ENCODE results near the gene PPP1R3F.

DNA sequence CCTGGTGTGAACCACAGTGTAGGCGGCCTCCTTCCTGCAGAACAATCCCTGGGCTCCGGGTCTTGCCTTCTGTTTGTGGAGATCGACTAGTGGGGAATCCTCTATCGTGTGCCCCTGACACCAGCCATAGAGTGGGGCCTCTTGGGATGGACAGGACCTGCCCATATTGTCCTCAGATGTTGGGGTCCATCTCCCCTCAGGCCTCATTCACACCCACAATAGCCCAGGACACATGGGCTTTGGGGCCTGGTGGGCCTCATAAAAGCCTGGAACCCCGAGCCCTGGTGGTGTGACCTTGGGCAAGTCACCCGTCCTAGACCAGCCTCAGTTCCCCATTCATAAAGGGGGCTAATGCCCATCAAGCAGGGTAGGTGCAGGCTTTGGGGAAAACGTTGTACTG, 20.6 kb downstream of the PPP1R3F start:
- no peak for TF ChIP-seq EZH2phosphoT487 (IDR thresholded peaks at IDR 0.05; ENCODE audit: borderline replicate concordance)
- TF ChIP-seq, protein P1, sequence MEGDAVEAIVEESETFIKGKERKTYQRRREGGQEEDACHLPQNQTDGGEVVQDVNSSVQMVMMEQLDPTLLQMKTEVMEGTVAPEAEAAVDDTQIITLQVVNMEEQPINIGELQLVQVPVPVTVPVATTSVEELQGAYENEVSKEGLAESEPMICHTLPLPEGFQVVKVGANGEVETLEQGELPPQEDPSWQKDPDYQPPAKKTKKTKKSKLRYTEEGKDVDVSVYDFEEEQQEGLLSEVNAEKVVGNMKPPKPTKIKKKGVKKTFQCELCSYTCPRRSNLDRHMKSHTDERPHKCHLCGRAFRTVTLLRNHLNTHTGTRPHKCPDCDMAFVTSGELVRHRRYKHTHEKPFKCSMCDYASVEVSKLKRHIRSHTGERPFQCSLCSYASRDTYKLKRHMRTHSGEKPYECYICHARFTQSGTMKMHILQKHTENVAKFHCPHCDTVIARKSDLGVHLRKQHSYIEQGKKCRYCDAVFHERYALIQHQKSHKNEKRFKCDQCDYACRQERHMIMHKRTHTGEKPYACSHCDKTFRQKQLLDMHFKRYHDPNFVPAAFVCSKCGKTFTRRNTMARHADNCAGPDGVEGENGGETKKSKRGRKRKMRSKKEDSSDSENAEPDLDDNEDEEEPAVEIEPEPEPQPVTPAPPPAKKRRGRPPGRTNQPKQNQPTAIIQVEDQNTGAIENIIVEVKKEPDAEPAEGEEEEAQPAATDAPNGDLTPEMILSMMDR (conservative IDR thresholded peaks at IDR 0.05; ENCODE audit: low read length): no peak
